Embryonic facial prominence (tissue), 1 donor: ENCODE measurements around the gene VDAC2.
"Not testable (repeated sequence)": the region's sequence is repeated elsewhere in the genome, so short reads cannot be mapped to it uniquely, and the experiment has no call there.

ENCODE experiments used
- DNase-seq: peaks from one replicate; pipeline ENCODE4 v3.0.0-alpha.2; 2016; ENCODE audit errors: extremely low spot score

VDAC2 gene, protein sequence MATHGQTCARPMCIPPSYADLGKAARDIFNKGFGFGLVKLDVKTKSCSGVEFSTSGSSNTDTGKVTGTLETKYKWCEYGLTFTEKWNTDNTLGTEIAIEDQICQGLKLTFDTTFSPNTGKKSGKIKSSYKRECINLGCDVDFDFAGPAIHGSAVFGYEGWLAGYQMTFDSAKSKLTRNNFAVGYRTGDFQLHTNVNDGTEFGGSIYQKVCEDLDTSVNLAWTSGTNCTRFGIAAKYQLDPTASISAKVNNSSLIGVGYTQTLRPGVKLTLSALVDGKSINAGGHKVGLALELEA

DNA sequence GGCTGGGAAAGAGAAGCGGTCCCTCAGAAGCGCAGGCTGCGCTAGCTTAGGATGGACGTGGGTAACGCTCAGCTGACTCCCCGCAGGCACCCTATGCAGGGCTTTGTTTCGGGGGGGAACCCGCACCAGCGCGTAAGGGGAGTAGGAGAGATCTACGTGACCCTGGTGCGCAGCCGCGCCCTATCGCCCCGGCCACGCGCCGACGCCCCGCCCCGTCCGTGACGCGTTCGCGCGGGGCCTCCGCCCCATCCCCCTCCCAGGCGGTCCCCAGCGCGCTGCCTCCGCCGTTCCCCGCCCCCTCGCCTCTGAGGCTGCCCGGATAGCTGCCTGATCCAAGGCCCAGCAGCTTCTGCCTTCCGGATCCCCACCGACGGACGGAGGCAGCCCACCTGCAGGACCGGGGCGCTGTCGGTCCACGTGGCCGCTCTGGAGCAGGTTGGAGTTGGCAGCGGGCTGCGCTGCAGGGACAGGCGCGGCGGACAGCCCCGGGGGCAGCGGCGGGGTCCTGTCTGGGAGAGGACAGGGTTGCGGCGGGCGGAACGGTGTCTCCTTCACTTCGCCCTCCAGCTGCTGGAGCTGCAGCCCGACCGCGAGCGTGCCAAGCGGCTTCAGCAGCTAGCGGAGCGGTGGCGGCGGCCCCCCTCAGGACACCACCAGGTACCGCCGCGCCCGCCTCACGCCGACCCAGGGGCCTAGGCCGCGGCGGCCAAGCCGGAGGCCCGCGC is at the start of gene VDAC2:
VDAC2 (plus strand) TSS at position 515 of the 725 bp plus-strand sequence. CDS start 363 bp downstream, outside the sequence.
- peak; percentile 77 for DNase-seq

DNA sequence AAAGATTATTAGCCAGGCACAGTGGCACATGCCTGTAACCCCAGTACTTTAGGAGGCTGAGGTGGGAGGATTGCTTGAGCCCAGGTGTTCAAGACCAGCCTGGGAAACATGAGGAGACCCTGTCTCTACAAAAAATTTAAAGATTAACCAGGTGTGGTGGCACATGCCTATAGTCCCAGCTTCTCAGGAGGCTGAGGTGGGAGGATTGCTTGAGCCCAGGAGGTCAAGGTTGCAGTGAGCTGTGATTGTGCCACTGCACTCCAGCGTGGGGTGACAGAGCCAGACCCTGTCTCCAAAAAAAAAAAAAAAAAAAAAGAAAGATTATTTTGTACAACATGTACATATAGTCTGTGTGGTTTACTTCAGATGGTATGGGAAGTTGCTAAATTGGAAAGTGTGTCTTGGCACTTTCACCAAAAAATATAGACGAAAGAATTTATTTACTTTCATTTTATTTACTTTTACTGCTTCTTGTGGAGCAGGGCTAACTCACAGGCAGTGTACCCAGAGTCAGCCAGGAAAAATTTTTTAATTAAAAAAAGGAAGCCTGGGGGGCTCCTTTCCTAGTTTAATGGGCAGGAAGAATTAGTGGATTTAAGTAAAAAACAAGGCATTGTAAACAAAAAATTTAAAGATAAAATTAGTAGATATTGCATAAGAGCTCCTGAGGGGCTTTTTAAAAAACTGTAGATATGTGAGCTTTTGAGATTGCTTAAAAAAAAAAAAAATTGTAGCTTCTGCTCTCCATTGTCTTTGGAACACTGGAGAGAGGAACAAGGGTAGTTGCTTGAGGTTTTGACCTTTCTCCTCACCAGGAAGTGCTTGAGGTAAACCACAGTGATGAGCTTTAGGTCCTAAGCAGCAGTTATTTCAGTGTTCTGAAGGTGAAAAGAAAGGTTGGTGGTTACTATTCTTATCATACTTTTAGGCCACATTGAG is 44.6 kb upstream of the VDAC2 start:
- no peak for DNase-seq

DNA sequence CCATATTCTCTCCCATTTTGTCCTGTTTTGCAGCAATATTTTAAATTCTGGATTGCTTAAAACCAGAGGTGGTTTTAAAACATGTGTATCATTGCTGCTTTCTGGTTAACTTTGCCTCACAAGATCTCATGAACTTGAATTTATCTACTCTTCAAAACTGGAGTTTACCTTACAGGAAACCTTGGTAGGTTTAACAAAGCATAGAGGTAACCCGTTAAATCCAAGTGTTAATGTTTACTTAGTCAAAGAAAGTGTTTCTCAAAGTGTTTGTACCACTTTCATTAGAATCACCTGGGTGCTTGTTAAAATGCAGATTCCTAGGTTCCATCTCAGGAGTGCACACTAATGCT is 44.0 kb upstream of the VDAC2 start:
- DNase-seq: no peak

DNA sequence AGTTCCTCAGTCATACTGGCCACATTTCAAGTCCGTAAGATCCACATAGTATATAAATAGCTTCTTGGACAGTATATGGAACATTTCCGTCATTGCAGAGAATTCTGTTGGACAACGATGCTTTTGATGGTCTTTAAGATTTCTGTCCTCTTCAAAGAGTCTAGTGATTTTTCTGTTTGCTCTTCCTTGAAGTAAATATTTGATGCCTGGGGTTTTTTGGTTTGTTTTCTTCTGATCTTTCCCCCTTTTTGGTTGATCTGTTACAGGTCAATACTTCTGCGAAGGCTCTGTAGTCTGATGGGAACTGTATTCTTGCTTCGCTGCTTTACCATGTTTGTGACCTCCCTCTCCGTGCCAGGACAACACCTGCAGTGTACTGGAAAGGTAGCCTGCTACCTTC is 42.3 kb upstream of the VDAC2 start:
- no peak for DNase-seq

DNA sequence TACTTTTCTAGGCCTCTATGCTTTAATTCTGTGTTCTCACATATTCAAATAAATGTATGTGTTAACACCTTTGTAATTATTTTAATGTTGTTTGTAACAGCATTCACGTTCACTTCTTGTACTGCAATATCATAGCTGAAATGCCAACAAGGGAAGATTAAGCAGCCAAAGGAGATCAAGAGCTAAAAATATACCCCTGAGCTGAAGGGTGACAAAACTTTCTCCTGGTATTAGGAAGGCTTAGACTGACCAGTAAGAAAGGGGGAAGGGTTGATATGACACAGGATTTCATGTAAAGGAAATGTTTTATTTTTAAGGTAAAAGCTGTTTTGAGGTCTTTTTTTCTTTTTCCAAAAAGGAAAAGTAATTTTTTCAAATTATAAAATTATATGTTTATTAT is 40.4 kb upstream of the VDAC2 start:
- DNase-seq: no peak

DNA sequence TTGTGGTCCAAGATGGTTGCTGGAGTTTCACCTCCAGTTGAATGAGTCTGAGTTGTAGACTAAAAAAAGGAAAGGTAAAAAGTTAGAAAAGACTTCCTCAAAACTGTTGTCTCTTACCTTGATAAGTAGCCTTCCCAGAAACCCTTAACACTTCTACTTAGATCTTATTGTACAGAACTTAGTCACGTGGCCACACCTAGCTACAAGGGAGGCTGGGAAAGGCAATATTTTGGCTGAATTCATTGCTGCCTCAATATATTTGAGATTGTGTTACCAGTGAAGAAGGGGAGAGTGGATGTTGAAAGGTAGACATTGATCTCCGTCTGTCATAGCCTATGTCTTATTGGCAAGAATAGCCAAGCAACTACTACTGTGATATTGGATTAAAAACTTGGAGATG is 35.5 kb upstream of the VDAC2 start:
- DNase-seq: no peak

DNA sequence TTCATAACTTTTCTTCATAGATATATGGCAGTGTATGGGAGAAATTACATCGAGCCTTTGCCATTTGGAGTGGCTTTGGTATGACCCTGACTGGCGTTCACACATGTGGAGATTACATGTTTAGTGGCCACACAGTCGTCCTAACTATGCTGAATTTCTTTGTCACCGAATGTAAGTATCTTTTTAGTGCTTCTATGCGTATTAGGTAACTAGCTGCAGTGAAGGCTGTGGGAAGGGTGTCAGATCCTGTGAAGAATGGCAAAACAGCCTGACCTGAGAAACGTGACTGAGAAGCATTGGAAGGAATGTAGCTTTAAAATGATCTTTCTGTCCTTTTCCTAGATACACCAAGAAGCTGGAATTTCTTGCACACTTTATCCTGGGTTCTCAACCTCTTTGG is 34.5 kb upstream of the VDAC2 start:
- DNase-seq: no peak

DNA sequence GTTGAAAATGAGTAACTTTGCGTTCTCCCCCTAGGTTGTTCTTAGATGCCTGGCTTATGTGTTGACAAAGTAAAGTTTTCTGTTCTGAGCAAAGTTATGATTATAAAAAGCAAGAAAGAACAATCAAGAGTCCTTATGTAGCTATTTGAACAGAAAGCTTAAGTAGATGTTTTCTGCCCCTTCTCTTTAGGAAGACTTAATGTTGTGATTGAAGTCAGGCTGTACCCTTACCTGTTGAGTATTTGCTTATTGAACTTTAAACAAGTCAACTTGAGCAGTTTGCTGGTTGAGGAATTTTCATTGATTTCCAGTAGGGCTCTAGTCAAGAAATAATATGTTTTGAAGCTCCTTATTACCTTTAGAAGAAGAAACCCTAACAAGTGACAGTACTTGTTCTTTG is 33.9 kb upstream of the VDAC2 start:
- no peak for DNase-seq

DNA sequence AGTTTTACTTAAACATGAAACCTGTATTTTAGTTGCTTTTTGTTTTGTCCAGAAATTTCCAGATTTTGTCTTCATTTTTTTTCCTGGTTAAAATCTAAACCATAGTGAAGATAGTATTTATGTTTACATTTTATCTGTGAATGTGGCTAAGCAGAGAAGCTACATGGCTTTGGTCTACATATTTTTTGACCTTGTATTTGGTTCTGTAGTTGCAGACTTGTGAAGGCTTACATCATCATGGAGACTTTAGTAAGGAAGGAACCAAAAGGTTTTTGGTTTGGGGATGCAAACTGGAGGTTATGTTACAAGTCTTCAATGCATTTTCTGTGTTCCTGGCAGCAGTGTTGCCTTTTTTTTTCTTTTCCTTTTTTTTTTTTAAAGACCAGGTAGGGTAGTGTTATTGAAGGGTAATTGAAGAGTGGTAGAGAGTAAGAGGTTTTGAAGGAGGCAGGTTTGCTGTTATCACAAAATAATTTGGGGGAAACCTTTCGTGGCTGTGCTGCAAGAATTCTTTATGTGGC is 30.9 kb upstream of the VDAC2 start:
- DNase-seq: no peak

DNA sequence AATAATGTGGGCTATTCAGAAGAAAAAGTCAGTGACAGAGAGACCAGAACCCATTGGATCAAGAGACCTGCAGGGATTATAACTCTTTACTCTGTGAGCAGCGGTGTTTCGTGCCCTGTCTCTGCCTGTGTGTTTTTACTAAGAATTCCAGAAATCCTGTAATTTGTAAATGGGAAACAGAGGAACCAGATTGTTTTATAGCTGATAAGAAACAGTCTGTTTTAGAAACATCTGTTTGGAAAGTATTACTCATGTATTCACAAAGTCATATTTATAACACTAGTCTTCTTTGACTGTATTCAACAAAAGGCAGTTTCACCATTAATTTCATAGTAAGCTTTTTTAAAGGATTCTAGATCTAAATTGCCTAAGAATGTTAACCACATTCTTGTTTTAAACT is 30.0 kb upstream of the VDAC2 start:
- no peak for DNase-seq

DNA sequence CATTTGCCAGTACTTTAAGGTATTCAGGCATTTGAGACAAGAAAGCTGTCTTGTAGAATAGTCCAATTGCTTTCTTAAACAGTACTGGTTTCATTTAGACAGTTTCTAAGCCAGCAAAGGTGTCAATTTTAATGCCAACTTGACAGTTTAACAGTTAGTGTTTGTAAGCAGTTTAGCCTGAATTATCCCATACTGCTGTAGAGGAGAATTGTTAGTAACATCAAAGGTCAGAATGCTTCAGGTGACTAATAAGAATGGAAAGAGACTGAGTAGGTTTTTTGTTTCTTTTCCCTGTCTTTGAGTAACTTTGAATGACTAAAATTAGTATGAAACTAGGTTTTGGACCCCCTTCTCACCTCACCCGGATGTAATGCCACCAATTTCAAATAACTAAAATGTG is 29.5 kb upstream of the VDAC2 start:
- no peak for DNase-seq

DNA sequence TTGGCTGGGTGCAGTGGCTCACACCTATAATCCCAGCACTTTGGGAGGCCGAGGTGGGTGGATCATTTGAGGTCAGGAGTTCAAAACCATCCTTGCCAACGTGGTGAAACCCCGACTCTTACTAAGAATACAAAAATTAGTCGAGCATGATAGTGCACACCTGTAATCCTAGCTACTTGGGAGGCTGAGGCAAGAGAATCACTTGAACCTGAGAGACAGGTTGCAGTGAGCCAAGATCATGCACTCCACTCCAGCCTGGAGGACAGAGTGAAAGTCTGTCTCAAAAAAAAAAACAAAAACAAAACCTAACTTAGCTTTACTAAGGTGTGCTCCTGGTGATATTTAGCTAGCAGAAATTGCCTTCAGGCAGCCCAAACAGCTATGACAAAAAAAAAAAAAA is 24.3 kb upstream of the VDAC2 start:
- DNase-seq: no peak

DNA sequence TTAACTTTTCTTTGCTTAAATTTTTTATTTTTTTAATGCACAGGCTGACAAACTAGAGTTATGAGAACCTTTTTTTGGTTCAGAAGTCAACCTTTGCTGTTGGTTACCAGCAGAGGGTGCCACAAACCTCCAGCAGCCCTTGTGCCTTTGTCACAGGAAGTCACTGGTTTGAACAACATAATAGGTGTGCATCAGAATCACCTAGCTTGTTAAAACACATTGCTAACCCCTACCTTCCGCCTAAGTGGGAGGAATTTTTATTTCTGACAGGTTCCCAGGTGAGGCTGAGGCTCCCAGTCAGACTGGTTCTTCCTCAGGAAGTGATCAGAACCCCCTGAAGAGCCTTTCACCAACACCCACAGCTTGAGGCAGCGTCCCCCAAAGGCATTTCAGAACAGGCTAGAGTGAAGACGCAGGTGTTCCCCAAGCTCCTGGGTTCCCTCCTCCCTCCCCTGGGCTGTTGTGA is 22.6 kb upstream of the VDAC2 start:
- DNase-seq: peak; percentile 26

DNA sequence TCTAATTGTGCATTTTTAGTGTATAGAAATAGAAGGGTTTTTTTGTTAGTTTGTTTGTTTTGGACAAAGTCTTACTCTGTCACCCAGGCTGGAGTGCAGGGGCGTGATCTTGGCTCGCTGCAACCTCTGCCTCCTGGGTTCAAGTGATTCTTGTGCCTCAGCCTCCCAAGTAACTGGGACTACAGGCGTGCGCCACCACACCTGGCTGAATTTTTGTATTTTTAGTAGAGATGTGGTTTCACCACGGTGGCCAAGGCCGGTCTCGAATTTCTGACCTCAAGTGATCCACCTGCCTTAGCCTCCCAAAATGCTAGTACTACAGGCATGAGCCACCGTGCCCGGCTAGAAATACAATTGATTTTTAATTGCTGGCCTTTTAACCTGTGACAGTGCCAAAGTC is 22.1 kb upstream of the VDAC2 start:
- not testable (repeated sequence) for DNase-seq

DNA sequence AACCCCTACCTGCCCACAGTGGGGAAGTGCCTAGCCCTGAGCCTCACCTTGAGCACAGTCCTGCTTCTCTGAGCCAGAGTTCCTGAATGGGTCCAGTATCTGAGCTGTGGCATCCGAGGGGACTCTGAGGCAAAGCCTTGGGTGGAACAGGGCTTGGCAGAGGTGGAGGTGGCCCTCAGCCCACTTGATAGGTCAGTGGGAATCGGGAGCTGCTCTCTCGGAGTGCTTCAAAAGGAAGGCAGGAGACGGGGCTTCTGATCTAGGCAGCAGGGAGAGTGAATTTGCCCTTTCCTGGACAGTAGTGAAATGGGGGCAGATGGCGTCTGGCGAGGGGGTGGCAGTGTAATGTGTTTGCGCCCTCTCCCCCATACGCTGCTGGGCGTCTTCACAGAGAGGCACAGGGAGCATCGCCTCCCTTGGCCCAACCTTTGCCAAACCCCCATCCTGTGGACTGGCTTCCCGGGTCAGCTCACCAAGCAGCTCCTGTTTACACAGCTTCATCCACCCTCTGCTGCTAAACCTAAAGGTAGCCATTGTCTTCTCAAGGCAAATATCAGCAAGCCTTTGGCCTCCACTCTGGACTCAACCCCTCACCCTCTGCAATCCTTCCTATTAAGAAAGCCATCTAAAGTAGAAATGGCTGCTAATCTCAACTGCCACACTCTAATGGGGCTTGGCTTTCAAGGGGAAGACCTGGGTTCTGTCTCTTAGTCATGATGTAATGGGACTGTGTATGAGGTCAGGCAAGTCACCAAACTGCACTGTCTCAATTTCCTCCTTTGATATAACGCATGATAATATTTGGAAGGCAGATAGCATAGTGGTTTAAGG is 21.1 kb upstream of the VDAC2 start:
- no peak for DNase-seq

DNA sequence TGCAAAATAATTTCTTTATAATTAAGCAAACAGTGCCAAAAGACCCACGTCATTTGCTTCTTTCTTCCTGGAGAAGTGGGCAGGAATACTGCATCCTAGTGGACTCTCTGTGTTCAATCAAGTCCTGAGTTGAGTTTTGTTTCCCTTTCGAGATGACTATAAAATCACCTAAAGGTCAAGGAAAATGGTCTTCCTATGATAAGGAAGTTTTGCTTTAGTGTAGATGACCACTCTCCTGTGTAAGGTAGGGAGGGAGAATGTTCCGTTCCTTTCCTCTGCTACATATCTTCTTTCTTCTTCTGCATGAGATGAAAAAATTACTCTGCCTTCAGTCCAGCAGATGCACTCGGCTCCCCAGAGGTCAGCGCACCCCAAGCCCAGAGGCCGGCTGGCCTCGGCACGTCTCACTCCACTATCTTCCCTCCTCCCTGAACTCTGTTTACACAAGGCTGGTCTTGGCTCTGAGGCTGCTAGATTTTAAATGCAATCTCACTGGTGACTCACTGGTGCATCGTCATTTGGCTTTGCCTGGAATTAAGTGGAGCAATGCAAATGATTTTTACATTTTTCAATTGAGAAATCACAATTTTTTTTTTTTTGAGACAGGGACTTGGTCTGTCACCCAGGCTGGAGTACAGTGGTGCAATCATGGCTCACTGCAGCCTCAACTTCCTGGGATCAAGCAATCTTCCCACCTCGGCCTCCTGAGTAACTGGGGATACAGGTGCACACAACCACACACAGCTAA is 18.6 kb upstream of the VDAC2 start:
- DNase-seq: no peak

DNA sequence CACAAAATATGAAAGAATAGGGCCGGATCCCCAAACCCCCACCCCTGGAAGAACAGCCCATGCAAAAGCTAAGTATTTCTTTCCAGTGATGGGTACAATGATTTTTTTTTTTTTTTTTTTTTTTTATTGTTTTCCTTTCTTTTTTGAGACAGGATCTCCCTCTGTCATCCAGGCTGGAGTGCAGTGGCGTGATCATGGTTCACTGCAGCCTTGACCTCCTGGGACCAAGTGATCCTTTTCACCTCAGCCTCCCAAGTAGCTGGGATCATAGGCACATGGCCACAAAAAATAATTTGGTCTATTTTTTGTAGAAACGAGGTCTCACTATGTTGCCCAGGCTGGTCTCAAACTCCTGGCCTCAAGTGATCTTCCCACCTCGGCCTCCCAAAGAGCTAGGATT is 16.0 kb upstream of the VDAC2 start:
- not testable (repeated sequence) for DNase-seq

DNA sequence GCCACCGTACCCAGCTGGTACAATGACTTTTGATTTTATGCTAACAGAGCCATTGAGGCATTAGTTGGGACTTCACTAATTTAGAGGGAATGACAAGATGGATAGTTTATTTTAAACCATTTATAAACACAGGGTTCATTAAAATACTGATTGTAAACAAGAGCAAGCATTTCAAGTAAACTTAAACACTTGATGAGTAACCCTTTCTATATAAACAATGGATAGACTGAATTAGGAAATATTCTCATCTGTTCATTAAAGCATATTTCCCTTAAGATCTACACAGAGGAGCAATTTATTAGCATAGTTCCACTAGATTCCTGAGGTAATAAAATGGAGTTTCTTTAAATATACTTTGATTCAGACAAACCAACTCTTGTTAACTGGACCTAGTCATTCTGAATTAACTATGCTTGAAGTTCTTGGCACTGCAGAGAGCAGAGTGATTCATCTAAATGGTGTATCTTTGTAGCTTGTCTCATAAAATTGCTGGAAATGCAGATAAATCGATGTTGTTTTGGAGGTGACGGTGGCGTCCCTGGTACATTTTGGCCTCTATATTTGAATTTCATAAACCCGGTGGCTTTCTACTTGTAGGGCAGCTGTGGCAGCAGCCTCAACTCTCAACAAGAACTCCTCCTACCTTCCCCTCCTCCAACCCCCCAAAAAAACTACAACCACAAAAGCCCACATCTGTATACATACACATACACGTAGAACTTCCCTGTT is 15.4 kb upstream of the VDAC2 start:
- DNase-seq: no peak

DNA sequence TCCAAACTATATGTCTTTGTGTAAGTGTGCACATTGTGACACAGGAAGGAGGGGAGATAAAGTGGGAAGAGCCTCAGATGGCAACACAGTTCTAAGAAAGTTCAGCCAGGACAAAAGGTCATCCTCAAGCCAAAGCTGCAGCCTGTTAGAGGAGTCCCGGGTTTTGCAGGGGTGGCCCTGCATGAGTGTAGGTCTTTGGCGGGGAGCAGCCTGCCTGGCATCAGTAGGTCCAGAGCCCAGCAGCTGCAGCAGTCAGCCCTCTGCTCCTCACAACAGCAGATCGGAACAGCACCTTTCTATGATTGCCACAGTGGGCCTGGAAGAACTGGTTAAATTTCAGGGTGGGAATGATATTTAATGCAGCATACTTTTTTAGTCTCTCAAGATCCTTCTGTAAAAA is 13.5 kb upstream of the VDAC2 start:
- no peak for DNase-seq

DNA sequence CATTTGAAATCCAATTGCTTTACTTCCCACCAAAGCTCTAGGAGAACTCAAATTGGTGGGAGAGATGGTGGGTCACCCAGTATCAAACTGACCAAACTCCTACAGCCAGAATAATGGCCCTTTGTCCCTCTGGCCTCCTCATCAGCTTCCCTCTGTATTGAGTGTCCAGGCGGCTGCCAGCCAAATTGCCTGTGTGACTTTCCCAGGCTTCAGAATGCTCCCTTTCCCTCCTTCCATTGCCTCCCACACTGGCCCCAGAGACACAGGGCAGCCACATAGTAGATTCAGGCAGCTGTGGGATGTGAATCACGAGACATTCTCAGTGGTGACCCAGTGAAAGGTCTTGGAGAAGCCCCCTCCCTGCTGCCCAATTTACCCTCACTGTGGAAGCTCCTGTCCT is 12.7 kb upstream of the VDAC2 start:
- no peak for DNase-seq
